GM18858 (cell line): ENCODE results near the gene MYO15B.

ENCODE experiments used
- ATAC-seq: cut with Tn5 transposase; IDR thresholded peaks from one replicate; pipeline ENCODE4 v1.9.1; 2021; ENCODE audit not compliant: unreplicated experiment

The MYO15B gene

GRCh38 chr17:75587675-75588595 is at the start of gene MYO15B:
TSS of gene MYO15B (plus strand) at chr17:75587800. CDS start at chr17:75588058, 258 bp downstream.
- ATAC-seq, result no peak

- no peak for ATAC-seq
These were observed 47.5 kb upstream of the MYO15B start for GRCh38 chr17:75539967-75540729.

- no peak for ATAC-seq
These were observed 46.6 kb upstream of the MYO15B start for GRCh38 chr17:75540923-75541503.

- ATAC-seq, result no peak
These were observed 45.4 kb upstream of the MYO15B start for GRCh38 chr17:75542229-75542628.

GRCh38 chr17:75542728-75543336 is 44.8 kb upstream of the MYO15B start:
- ATAC-seq, result no peak

DNA sequence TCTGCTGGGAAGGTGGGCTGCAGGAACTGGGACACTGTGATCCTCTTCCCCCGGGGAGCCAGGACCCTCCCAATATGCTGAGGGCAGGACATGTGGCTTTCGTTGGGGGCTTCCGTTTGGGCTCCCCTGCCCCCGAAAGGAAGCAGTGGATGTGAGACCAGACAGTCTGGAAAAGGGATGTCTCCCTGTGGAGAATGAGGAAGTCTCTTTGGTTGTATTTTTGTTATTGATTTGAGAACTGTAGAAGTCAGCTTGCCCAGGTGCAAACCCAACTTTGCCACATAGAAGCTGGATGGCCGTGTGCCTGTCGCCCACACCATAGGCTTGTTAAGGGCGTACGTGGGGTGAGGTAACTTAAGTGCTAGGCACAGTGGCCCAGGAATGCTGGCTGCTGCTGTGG is 43.4 kb upstream of the MYO15B start:
- ATAC-seq, result no peak

DNA sequence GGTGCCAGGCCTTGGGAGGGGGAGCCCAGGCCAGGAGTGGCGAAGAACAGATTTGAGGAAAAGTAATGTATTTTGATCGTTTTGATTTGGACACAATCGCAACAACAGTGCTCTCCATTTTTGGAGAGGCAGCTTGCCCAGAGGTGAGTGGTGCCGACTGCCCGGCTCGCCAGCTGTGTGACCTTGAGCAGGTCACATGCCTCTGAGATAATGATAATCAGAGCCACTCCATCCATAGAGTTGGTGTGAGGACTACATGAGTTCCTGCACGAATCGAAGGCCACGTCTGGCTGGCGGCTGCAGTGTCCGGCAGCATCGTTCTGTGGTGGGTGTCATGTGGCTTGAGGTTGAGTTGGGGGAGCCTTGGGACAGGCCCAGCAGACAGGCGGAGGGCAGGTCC is 41.4 kb upstream of the MYO15B start:
- no peak for ATAC-seq

DNA sequence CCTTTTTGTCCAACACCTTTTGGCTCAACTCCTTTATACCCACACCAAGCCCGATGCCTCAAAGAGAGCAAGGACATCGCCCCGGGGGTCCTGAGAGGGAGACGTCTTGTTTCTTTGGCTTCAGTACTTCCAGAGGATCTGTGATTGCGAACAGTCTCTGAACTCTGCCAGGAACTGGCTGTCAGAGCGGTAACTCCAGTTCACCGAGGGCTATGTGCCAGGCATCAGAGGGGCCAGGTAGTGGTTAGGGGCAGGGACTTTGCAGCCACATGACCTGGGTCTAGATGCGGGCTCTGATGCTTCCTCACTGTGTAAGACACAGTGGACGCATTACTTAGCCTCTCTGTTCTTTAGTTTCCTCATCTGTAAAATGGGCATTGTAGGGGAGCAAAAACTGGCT is 40.5 kb upstream of the MYO15B start:
- ATAC-seq, result no peak

- ATAC-seq, result no peak
These were observed 38.8 kb upstream of the MYO15B start for GRCh38 chr17:75548813-75549212.

DNA sequence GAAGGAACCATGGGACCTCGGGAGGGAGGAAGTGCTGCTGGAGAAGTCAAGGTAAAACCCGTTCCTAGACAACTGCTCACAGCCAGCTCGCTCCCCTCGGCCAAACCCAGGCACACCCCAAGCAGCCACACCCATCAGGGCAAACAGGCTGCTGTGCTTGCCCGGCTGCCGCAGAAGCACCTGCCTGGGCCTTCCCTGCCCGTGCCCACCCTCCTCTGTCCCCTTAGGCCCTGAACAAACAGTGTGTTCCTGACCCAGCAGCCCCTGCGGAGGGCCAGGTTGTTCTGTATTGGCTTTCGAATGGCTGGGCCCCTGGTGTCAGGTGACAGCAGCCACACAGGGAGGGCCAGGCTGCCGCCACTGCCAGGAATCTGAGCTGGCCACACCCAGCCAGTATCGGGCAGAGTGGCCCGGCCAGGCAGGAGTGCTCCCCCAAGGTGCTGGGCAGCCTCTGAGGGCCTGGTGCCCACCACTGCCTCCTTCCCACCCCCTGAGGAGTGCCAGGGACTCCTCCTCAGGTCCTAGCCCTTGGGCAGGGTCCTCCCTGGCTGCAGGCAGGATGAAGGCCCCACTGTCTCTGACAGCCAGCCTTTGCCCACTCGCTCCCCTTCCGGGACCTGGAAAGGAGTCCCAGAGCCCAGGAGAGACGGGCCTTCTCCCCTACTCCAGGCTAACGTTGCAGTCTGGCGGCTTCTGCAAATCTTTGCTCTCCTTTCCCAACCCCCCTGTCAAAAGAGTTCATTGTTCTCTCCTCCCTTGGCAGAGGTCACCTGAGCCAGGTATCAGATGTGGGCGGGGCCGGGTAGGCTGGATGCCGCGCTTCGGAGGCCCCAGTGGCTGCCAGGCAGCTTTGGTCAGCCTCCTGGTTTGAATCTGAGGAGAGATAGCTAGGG is 38.1 kb upstream of the MYO15B start:
- no peak for ATAC-seq

- ATAC-seq, result no peak
These were observed 37.5 kb upstream of the MYO15B start for GRCh38 chr17:75550139-75550465.

- ATAC-seq, result no peak
These were observed 36.3 kb upstream of the MYO15B start for GRCh38 chr17:75551266-75551665.

DNA sequence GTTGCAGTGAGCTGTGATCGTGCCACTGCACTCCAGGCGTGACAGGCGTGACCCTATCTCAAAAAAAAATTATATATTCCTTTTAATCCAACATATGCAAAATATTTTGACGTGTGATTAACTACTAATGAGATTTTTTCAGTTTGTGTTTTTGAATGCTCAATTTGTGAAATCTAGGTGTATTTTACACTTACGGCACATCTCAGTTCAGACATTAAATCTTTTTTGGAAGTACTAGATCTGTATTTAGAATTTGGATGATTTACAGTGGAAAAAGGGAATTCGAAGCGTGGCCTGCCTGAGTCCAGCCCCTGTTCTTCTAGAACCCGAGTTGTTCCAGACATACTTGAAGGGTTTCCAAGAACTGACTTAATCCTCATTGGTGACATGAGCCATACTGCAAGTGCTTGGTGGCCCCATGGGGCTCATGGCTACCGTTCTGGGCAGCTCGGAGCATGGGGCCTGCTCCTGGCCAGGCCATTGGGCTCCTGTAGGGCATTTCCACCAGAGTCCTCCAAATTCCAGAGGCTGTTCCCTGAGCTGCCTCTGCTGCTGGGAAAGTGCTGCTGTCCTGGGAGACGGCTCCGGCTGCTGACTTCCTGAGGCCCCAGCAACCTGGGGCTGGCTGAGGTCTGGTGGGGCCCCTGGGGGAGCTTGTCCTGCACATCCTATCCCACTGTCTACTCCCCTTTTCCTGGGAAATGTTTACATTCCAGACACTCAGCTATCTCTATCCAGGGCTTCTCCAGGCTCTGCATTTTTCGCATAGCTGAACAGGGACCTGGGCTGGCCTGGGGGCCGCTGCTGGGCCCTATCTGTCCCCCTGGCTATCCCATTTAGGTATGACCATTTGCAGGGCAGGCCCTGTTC is 34.9 kb upstream of the MYO15B start:
- no peak for ATAC-seq

DNA sequence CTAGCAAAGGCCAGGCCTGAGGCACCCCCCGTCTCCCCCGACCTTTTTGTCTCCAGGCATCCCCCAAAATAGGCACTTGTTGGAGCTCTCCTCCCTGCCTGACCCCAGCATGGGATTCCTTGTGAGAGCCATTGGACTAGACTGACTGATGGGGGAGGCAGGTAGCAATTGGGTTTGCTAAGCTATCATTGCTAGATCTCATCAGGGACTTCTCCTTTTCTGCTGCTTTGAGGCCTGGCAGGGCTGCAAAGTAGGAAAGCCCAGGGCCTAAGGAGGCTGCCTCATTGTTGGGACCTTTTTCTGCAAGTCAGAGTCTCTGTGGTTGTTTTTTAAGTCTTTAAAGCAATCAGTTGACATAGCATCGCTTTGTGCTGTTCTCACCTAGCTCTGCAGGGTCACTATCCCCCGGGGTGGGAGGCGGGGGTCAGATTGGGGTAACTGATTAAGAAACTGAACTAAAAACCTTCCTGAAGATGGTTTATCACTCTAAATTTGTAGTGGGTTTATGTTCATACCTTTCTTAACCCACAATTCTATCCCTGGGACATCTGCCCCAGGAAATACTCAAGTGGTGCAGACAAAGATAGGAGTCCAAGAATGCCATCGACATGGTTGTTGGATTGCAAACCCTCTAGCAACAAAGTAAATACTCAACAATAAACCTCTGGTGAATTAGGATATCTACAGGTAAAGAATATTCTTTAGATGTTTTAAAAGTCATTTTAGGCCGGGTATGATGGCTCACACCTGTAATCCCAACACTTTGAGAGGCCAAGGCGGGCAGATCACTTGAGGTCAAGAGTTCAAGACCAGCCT is 34.1 kb upstream of the MYO15B start:
- no peak for ATAC-seq

GRCh38 chr17:75555679-75556153 is 31.9 kb upstream of the MYO15B start:
- no peak for ATAC-seq

DNA sequence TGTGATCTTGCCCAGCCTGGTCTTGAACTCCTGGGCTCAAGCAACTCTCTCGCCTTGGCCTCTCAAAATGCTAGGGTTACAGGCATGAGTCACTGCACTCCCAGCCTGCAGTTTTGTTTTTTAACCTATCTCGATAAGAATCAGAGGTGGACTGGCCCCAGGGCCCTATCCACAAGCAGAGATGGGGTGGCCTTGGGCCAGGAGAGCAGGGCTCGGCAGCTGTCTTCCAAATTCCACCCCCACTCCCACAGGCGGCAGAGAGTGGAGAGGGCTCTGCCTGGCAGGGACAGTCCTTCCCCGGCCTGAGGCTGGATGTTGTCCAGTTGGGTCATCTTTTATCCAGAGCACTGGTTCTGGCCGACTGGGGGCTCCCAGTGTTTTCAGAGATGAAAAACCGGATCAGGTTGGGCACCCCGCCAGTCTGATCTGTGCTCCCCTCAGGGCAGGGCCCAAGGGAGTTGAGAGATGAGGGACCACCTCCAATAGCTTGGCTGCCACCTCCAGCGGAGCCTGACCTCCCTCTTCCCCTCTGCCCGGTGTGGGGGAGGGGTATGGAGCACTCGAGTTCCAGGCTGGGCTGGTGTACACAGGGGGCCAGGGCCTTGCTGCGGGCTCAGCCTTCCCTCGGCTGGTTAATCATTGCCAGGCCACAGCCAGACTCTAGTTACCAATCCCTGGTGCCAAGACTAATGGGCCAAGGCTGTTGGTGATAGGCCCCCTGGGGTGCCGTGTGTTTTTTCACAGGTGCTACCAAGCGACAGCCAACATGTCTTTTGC is 30.3 kb upstream of the MYO15B start:
- ATAC-seq, result no peak

GRCh38 chr17:75557852-75558665 is 29.5 kb upstream of the MYO15B start:
- no peak for ATAC-seq
